Raji (cell line): ENCODE data around the gene FRMD7.

Source experiments
- POLR2A ChIP-seq: IDR thresholded peaks from 2 replicates; pipeline ENCODE4 v1.6.1; 2011; ENCODE audit warnings: low read depth, low read length, control low read depth; ENCODE audit not compliant: insufficient read depth

The FRMD7 gene

DNA sequence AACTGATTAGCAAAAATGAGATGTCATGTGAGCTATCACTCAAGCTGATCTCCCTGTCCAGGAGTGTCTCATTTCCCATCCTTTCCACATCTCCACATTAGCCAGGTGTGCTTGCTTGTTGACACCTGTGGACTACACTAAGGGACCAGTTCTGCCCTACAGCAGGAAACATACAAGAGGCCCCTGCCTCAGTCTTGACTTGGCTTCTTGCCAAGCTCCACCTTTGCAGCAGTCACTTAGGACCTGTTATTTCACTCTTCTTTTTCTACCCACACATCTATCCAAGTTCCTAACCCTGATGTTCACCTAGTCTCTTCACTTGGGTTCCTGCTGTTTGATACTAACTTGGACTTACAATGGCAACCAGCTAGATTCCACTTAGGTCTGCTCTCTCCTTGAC lies 13.2 kb downstream of the FRMD7 start:
- no peak for TF ChIP-seq POLR2A

- TF ChIP-seq POLR2A: no peak
These were observed 20.5 kb downstream of the FRMD7 start for GRCh38 chrX:132107291-132107690.

DNA sequence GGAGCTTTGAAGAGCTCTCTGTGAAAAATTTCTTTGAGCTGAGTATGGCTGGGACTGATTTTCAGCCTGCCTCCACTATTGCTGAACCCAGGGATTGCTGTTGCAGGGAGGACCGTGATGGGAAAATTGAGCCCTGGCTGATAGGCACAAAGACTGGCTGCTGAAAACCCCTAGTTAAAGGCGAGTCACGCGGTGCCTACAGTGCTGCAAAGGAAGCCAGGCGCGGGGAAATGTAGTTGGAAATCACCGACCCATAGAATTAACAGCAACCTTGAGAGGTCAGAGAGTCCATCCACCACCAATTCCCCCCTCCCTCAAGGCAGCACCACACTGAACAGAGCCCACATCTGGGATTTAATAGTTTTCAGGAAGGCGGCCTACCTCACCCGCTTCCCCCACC lies 26.0 kb downstream of the FRMD7 start:
- TF ChIP-seq POLR2A: no peak

DNA sequence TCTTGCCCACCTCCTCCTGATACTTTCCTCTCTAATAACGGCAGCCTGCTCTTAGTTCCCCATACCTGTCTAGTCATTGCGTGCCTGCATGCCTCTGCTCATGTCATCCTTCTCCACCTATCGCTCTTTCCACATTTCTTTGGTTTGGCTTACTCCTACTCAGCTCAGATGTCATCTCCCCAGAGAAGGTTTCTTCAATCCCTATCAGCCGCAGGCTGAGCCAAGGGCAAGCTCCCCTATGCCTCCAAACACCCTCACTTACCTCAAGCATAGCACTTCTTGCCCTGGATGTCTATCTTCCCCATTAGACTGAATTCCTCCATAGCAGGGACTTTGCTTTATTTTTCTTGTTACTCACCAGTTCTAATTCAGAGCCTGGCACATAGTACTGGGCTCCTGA lies 26.6 kb downstream of the FRMD7 start:
- TF ChIP-seq POLR2A: no peak

DNA sequence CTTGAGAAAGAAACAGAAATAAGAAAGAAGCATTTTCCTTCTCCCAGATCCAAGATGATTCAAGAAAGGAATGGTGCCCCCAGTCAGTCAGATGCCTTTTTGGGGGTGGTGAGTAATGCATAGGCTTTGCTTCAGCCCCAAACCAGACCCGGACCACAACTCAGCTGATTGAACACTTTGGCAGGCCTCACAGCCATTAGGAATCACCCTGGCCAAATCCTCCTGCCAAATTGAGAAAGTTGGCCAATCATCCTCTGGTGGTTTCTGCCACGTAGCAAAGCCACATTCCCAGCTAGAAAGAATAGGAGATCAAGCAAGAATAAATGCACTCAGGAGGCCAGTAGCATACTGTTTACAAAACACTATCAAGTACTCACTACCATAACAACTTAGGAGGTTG lies 33.7 kb downstream of the FRMD7 start:
- no peak for TF ChIP-seq POLR2A

GRCh38 chrX:132093239-132093860 lies 34.5 kb downstream of the FRMD7 start:
- TF ChIP-seq POLR2A: no peak

DNA sequence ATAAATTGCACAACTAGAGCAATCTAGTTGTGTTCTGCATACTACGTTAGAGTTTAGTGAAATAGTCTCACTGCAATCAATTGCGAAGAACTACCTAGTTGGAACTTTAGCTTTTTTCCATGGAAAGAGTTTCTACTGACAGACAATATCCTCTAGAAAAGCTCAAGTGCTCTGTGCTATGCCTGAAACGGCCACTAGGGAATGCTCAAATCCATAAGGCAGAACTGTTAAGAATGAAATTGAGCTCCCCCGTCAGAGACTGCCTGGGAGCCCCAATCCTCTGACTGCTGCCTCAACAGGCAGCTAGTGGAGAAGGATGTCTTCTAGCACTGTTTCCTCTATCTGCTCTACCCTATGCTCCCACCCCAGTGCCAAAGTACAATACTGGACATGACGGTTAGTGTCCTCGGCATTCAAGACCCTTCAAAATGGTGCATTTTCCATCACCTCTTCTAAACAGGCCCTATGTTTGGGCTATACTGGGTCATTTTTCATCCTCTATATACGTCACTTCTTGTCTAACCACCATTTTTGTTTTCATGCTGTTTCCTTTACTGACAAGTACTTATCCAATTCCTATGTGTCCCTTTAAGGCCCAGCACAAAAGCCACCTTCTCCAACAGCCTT lies 35.3 kb downstream of the FRMD7 start:
- no peak for TF ChIP-seq POLR2A

- TF ChIP-seq POLR2A: no peak
These were observed 37.2 kb downstream of the FRMD7 start for GRCh38 chrX:132090403-132091159.

GRCh38 chrX:132088864-132089263 lies 39.0 kb downstream of the FRMD7 start:
- TF ChIP-seq POLR2A: no peak

GRCh38 chrX:132086672-132087071 lies 41.1 kb downstream of the FRMD7 start:
- TF ChIP-seq POLR2A: no peak

DNA sequence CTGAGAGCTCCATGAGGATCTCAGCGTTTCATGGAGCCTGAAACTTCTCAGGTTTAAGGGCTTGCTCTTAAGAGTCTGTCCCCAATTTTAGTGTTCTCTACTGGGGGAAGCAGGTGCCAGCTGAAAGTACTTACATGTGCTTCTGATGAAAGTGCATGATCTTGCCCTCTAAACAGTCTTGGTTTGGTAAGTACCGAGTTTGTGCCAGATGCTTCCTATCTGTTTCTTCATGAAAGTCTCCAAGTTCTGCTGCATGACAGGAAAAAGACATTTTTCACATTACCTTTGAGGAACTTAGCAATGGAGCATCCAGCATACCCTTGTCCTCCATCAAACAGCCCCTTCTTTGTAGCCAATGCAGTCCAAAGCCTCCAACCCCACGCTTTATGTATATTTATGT lies 42.0 kb downstream of the FRMD7 start:
- no peak for TF ChIP-seq POLR2A

DNA sequence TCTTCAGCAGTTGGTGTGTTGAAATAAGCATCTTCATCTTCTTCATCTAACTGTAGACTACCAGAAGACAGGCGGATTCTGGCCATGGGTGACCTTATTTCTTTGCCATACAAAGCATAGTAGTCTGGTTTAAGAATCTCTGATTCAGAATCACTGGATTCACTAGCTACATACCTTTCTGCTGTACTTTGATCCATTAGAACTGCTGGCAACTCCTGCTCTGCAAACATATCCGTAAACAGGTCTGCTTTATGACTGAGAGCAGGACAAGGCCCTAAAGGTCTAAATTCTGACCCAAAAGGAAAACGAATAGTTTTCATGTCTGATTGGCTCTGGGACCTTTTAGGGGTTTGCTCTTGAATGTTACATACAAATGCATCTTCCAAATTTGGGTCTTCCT lies 49.9 kb downstream of the FRMD7 start:
- TF ChIP-seq POLR2A: no peak

GRCh38 chrX:132077414-132077813 lies 50.4 kb downstream of the FRMD7 start:
- no peak for TF ChIP-seq POLR2A

DNA sequence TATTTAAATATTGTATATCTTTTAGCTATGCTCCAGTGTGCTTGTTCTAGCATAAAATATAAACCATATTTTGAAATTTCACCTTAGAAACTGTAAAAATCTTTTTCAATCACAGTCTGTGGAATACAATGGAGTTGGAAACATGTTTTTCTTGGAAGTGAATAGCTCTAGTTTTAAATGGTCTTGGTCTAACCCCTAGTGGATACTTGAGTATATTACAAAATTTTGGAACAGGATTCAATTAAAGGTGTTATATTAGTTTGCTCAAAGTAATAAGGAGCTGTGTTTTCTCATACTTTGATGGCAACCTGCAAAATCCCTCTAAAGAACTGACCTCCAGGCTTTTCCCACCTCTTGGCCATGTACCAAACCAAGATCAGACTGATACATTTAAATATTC lies 56.6 kb downstream of the FRMD7 start:
- no peak for TF ChIP-seq POLR2A

DNA sequence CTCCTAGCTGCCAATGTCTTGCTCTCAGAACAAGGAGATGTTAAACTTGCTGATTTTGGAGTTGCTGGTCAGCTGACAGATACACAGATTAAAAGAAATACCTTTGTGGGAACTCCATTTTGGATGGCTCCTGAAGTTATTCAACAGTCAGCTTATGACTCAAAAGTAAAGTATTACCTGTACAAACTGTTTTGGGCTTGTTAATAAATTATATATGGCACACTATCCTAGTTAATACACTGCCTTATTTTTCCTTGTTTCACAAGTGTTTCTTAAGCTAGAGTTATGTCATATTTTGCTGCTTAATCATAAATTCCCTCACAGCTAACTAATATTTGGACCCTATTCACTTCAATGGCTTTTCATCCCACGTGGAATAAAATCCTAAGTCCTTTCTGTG lies 59.4 kb downstream of the FRMD7 start:
- TF ChIP-seq POLR2A: no peak

- TF ChIP-seq POLR2A: no peak
These were observed 64.0 kb downstream of the FRMD7 start for GRCh38 chrX:132063862-132064261.
